NCI-H345 treated with DMSO at 0.1 percent for 48 hours (cell line): Measurements from ENCODE around the gene HDX.
"Not testable (repeated sequence)": the region's sequence is repeated elsewhere in the genome, so short reads cannot be mapped to it uniquely, and the experiment has no call there.

Experiments
- DNase-seq: peaks from one replicate; lab custom pipeline; 2025; ENCODE audit not compliant: unreplicated experiment; lab: John Stamatoyannopoulos, UW

Gene HDX, protein sequence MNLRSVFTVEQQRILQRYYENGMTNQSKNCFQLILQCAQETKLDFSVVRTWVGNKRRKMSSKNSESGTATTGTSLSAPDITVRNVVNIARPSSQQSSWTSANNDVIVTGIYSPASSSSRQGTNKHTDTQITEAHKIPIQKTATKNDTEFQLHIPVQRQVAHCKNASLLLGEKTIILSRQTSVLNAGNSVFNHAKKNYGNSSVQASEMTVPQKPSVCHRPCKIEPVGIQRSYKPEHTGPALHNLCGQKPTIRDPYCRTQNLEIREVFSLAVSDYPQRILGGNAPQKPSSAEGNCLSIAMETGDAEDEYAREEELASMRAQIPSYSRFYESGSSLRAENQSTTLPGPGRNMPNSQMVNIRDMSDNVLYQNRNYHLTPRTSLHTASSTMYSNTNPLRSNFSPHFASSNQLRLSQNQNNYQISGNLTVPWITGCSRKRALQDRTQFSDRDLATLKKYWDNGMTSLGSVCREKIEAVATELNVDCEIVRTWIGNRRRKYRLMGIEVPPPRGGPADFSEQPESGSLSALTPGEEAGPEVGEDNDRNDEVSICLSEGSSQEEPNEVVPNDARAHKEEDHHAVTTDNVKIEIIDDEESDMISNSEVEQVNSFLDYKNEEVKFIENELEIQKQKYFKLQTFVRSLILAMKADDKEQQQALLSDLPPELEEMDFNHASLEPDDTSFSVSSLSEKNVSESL

DNA sequence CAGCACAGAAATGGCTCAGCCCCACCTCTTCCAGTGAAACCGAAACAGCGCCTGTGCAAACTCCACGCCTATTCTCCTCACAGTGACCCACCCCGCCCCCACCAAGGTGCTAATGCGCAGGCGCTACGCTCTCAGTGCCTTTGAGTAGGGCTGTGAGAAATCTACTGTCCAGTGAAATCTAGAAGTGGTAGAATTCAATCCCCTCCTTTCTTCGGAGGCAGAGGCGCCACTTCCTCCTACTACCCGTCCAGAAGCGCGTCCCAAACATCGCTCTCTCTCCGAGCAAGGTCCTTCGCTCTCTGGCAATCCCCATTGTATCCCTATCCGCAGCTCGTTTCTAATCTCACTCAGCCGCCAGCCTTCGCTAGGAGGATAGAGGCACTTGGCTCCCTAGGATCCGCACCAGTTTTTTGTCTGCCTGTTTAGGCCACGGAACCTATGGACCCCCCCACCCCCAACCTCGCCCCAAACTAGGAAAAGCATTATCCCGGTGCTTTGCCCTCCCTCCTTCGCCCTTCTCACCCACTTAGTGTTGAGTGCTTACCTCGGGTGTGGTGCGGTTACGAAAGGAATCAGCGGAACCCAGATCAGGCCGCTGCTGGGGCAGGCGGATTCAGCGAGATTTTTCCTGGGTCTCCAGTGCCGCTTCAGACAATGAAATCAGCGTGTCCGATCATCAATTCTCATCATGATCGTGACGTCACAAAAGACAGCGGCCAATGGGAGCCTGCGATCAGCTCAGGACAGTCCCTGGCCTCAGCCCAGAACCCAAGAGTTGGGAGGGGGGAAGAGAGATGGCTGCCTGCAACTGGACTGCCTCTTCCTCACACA, at the start of gene HDX:
HDX (minus strand) TSS at position 656 of the 831 bp plus-strand sequence. CDS start 27,056 bp downstream, outside the sequence.
- peak; percentile 63 for DNase-seq

DNA sequence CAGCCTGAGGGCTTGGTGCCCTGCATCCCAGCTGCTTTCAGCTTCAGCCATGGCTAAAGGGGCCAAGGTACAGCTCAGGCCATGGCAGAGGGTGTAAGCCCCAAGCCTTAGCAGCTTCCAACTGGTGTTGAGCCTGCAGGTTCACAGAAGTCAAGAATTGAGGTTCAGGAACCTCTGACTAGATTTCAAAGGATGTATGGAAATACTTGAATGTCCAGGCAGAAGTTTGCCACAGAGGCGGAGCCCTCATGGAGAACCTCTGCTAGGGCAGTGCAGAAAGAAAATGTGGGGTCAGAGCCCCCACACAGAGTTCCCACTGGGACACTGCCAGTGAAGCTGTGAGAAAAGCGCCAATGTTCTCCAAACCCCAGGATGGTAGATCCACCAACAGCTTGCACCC, 39.1 kb upstream of the HDX start:
- DNase-seq: not testable (repeated sequence)

DNA sequence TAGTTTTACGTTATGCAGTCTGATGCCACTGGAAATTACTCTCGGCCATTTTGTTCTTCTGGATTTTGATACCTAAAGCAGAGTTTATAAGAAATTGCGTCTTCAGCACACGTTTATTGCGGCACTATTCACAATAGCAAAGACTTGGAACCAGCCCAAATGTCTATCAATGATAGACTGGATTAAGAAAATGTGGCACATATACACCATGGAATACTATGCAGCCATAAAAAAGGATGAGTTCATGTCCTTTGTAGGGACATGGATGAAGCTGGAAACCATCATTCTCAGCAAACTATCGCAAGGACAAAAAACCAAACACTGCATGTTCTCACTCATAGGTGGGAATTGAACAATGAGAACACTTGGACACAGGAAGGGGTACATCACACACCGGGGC, 35.4 kb upstream of the HDX start:
- DNase-seq: not testable (repeated sequence)

DNA sequence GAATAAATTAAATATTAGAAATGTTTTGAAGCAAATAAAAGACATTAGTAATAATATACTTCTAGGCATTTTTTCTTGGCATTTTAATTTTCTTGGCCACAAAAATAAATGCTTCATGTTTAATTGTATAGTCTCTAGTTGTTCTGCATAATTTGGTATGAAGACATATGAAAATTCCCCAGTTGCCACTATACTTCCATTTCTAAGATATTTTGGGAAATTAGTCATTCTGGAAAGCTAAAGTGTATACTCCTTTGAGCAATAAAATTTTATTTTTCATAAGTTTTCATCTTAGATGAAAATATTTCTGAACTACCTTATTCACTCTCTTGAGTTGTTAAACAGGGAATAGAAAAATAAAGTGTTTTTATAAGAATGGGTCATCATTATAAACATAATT, 13.8 kb downstream of the HDX start:
- no peak for DNase-seq

DNA sequence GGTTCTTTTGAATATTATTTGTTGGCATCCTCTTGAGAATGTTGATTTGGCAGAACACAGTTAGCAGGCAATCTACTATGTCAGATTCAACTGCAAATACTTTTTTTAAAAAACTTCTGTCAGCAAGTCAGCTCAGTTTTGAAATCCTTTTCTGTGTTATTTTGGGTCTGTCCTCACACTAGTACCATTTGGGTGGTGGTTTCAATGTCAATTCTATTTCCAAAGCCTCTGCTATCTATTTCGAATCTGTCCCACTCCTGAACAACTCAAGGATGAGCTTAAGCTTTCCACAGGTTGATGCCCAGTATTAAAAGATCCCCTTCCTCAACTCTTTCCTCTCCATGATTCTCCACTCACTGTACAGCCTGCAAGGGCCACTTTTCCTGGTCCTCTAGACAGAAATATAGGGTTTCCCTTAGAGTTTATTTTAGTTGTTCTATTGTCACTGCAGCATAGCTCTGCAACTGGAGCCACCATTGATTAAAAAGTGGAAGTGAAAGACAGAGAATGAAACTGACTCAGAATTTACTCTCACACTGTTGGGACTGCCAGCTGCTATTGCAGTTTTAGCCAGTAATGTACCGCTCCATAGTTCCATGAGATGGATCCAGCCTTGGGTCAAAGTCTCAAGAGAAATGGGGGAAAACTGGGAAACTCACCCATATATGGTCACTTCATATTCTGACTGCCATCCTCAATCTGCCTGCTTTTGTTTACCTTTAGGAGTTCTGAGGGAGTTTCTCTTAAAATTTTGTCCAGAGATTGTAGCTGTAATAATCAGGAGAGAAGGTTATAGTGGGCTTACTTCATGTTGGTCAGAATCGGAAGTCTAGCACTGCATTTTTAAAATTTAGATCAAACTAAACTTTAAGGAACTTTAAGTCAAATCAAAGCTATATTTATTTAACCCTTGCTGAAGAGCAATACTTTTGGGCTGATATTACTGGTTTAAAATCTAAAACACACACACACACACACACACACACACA, 14.6 kb downstream of the HDX start:
- DNase-seq: no peak

DNA sequence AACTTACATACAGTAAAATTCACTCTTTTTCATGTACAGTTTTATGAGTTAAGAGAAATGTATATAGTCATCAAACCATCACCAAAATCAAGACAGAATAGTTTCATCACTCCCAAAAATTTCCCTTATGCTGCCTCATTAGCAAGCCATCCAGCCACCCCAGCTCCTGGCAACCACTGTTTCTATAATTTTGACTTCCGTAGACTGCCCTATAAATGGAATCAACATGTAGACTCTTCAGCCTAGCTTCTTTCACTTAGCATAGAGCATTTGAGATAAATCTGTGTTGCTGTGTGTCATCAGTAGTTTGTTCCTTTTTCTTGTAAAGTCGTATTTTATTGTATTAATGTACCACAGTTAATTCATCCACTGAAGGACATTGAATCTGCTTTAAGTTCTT, 23.2 kb downstream of the HDX start:
- DNase-seq: no peak

DNA sequence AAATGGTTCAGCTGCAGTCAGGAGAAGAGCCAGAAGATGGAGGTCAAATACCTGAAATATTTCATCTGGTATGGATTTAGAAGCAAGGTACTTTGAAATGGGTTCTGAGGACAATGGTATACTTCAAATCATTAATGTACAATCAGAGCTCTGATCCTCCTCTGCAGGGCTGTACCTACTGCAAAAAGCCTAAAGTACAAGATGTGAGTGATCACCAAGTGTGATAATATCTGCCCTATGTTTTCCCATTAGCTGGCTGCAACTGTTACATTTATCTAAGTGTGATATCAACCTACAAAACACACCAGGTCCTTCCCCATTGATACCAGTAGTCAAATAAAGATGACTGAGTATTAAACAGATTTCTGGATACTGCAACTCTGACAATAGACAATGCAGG, 25.1 kb downstream of the HDX start:
- no peak for DNase-seq

DNA sequence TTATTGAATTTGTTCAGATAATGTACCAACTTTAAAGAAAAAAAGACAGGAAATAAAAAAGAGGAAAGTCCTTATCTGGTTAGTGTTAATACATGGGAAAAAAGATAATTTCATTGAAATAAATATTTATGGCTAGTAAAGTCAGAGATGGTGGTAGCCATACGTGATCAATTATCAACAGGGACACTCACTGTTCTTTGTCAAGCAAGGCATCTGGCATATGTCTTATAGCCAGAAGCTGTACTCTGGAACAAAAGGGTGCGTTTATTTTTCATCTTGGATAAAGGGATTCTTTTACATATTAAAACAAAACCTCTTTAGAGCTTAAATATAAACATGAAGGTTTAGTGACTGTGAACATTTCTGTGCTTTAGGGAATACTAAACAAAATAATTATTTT, 26.7 kb downstream of the HDX start:
- DNase-seq: no peak

DNA sequence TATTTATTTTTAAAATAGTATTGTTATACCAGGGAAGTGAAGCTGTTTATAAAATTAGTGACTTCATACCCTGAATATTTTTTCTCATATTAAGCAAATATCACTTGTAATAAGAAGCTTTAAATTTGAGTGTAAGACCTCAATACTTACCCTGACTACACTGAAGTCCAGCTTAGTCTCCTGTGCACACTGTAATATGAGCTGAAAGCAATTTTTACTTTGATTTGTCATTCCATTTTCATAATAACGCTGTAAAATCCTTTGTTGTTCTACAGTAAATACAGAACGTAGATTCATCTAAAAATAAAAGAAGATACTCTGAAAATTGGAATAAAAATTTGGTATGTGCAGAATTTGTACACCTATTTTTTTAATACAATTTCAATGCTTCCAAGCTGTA, 27.2 kb downstream of the HDX start:
- DNase-seq: no peak

DNA sequence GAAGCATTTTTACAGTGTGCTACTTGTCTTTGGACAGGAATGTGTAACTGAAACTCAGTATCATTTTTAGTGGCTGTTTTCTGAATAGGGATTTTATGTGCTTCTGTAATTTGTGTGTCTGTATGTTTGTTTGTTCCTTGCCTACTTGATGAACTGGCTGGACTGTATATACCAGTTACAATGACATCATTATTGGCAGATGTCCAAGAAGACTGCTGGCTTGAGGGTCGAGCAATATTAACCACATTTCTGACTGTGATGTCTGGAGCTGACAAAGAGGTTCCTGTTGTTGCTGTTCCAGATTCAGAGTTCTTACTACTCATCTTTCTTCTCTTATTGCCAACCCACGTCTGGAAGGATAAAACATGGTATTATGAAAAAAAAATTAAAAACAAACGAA, 33.0 kb downstream of the HDX start:
- no peak for DNase-seq

DNA sequence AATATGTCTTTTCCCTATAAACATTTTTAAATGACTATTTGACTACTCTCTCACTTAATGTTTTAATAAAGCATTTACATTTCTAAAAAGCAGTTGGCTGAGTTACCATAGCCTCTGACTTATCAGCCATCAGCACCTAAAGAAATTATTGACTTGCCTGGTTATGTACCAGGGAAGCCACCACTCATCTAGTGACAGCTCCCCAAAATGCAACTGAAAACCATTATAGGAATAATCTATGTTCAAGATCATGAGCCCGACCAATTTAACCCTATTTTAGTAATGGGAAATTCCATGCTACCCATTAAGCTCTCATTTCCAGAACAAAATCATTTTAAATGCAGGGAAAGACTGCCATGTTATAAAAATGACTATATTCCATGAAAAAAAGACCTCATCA, 34.4 kb downstream of the HDX start:
- no peak for DNase-seq

DNA sequence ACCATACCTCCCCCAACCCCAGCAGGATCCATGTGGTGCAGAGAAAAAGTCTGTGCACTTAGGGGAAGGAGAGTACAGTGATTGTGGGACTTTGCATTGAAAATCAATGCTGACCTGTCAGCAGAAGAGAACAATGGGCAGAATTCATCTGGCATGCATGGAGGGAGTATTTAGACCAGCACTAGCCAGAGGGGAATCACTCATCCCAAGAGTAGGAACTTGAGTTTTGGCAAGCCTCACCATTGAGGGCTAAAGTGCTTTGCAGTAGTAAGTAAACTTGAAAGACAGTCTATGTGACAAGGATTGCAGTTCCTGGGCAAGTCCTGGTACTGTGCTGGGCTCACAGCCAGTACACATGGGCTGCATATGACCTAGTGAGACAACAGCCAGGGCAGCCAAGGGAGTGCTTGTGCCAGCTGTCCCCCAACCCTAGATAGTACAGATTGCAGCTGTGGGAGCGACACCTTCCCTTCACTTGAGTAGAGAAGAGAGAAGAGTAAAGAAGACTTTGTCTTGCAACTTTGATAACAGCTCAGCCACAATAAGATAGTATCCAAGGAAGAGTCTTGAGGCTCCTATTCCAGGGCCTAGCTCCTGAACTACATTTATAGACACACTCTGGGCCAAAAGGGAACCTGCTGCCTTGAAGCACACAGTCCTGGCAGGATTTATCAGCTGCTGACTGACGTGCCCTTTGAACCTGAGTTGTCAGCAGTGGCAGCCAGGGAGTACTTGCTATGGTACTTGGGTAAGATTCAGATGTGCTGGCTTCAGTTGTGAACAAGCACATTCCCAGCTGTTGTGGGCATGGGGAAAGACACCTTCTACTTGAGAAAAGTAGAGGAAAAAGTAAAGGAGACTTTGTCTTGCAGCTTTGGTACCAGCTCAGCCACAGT, 48.7 kb downstream of the HDX start:
- DNase-seq: no peak

DNA sequence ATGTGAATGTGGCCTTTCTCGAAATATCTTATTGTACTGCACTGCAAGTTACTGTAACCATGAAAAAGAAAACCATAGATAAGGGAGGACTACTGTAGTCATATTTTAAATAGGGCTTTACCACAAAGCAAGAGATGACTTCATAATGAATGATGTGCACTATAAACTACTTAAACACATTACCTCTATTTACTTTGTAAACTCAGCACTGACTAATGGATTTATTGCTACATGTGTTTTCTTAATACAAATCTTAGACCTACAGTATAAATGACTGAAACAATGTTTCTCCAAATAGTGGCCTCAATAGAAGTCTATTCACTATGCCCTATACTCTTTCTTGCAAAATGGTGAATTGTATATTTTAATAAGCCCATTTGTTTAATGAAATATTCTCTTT, 61.1 kb downstream of the HDX start:
- DNase-seq: no peak

DNA sequence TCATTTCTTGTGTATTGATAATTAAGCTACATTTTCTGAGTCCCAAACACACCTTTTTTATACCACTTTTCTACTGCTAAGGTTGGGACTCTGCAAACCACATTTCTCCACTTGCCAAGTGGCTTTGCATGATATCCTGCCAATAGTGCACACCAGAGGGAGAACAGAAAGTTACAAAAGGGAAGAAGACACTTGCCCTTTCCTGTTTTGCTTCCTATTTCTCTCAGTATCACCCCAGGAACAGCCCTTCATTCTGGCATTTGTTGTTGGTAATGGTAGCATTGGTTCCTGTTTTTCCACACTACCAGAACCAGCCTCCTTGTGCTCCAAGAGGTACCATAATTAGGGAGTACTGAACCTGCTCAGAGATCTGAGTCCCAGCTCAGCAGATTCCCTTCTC, 87.1 kb downstream of the HDX start:
- DNase-seq: no peak

DNA sequence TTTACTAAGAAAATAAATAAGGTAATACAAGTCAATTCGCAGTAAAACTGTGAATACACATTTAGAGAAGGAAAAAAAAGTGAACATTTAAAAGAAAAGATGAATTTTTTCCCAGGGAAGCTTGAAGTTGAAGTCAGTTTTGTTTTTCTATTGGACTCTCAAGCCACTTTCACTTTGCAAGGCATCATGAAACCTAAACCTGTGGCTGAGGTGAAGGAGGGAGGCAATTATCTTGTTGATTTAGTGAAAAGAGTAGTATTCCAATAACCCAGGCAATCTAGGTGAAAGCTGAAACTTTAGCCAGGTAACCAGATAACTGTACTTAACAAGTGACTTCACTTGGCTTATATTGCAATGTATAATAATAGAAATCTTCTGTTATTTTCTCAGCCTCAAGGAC, 138.6 kb downstream of the HDX start:
- DNase-seq: no peak

DNA sequence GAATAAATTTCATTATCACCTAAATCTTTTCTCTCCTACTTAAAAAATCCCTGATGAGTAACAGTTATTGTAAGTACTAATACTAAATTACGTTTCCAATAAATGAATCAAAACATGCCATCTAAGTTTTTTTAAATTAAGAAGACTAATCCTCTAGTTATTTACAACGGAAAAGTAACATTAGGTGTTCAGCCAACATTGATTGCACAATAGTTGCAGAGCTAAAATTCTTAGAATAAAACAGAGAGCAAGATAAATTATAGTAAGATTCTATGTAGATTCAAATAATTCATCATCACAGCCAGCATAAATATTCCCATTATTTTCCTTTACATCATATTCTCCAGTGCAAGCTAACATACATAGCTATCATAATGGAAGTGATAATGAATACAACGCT, 139.2 kb downstream of the HDX start:
- DNase-seq: no peak

DNA sequence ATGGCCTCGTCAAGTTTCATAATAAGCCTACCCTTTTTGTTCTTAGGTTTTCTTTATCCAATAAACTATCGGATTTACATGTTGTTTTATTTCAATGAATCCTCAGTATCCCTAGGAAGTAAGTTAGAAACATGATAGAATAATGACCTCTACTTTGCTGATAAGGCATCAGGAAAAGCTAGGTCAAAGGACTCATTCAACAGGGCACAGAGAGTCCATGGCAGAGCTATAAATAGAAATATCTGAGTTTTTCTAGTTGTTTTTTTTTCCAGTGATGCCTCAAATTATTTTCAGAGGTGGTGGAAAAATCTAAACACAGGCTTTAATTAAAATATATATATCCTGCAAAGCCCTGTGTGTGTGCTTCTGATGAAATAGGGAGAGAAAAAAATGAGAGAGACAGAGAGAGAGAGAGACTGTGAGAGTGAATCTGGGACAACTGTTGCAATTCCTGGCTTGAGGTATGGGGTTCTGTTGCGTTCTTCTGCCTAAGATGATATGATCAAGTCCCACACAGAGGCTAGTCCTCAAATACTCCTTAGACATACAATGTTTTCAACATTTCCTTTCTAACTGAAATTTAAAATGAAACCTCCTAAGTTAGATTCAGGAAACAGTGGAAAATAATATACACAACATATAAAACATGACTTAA, 139.9 kb downstream of the HDX start:
- no peak for DNase-seq

DNA sequence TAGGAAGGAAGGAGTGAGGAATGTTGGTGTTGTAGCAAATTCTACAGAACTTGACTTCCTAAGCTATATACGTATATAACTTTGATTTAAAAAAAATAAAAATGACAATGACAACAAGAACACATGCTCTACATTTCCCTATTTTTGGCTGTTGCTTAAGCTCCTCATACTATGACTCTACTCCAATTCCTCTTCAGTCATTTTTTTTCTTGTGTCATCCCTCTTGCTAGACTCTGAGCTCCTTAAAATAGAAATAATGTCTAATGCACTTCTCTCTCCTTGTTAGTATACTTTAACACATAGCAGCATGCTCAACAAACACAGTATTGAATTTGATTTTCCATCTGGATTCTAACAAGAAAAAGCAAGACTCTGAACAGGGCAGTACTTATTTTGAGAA, 144.0 kb downstream of the HDX start:
- no peak for DNase-seq

DNA sequence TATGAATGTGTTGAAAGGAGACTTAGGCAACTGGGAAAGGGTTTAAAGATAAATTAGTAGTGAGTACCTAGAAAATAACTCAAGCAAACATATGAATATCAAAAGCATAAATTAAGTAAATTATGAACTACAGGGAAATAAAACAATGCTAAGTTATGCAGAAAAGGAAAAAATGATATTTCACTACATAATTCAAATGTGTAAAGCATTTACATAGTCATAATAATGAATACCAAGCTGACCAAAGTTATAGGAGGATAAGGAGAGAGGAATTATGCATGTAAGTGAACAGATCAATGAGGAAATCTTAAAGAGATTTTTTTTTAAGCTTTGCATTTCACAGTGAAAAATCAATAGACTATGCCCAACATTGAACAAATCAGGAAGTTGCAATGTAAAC, 145.0 kb downstream of the HDX start:
- no peak for DNase-seq
